ENCODE measurements around the gene DLG2. TPM values are rescaled to one million over a fixed set of nuclear protein-coding genes. Genes with fewer than 3 reads are reported as not detected.

DLG2 gene
- total and polyA plus RNA-seq, 2 of the 4 experiments (the other 2 are of a cell fraction): 0.31 to 0.36 TPM

- Histone ChIP-seq H4K91ac (ENCODE audit: insufficient read depth, low read depth, low read length) (no peak overlapping the region), H2BK15ac (ENCODE audit: low read depth, low read length) (no peak overlapping the region), H2BK5ac (ENCODE audit: low read depth, low read length, poor library complexity, severe bottlenecking) (no peak overlapping the region), H3K23ac (ENCODE audit: low read depth, low read length) (no peak overlapping the region), H3K79me1 (ENCODE audit: low read depth in 1 of 2, low read length in 2 of 2) (no peaks in the 10 kb centered on the region), H4K20me1 (ENCODE audit: insufficient read depth, low read length) (no peaks in the 10 kb centered on the region), H3K4me3 (ENCODE audit: insufficient read depth, low read depth, low read length) (no peak overlapping the region), H3K9me1 (ENCODE audit: insufficient read depth, low read length) (peaks cover 4% of the 10 kb centered on the region; the same call in 1 of the 2 replicates), H3K27me3 (ENCODE audit: control insufficient read depth, insufficient read depth, low read length) (no peaks in the 10 kb centered on the region), H2AK5ac (ENCODE audit: low read depth, low read length) (no peak overlapping the region), H4K8ac (ENCODE audit: low read depth in 2 of 2, low read length in 2 of 2) (no peak overlapping the region), H2BK120ac (ENCODE audit: low read depth, low read length) (no peak overlapping the region), H3K4me2 (ENCODE audit: low read depth, low read length) (no peak overlapping the region), H4K5ac (ENCODE audit: low read depth, low read length) (no peak overlapping the region), H3K9ac (ENCODE audit: low read depth, low read length) (no peak overlapping the region), H3K9me3 (ENCODE audit: control insufficient read depth, insufficient read depth, low read length) (no peaks in the 10 kb centered on the region), H2AK9ac (replicated peaks; ENCODE audit: low read depth, low read length, poor library complexity) (no peak overlapping the region), H3K4ac (ENCODE audit: low read depth, low read length) (no peak overlapping the region), H2BK20ac (ENCODE audit: low read depth, low read length) (no peak overlapping the region), H3K18ac (ENCODE audit: low read depth, low read length) (no peak overlapping the region), H3K4me1 (ENCODE audit: control insufficient read depth, insufficient read depth, low read length) (peaks cover 3% of the 10 kb centered on the region; the same call in 1 of the 2 replicates), H3K36me3 (ENCODE audit: control insufficient read depth, insufficient read depth, low read length) (no peaks in the 10 kb centered on the region), H3K14ac (replicated peaks; ENCODE audit: low read depth, low read length) (no peak overlapping the region), H3K56ac (ENCODE audit: extremely low read depth, insufficient read depth, low read length) (no peak overlapping the region), H3K27ac (ENCODE audit: insufficient read depth, low read length) (no peak overlapping the region), H2AFZ (replicated peaks; ENCODE audit: low read length, poor library complexity) (no peak overlapping the region)
- no peak for ATAC-seq (ENCODE audit: low read depth)
- CTCF ChIA-PET: no interaction called here
- WGBS, 2 experiments (ENCODE audit: extremely low coverage in 2 of 2, insufficient read length in 1 of 2): no CpG with 5 or more reads among the region's 1 CpG
- dilution Hi-C loops (cut with HindIII; ENCODE audit: low sequenced_read_pairs, unreplicated experiment): no loop called here
- TF ChIP-seq SMC3 (IDR thresholded peaks at IDR 0.05; ENCODE audit: low read depth, low read length): no peak
- TF ChIP-seq CHD1 (IDR thresholded peaks at IDR 0.05; ENCODE audit: low read depth, low read length): no peak
- TF ChIP-seq RAD21 (IDR thresholded peaks at IDR 0.05; ENCODE audit: low read length): no peak
- no peak for TF ChIP-seq POLR2A (IDR thresholded peaks at IDR 0.05; ENCODE audit: low read depth, low read length)
- no peak for TF ChIP-seq MAFK (IDR thresholded peaks at IDR 0.05; ENCODE audit: low read depth, low read length)
- TF ChIP-seq NFE2L2 (IDR thresholded peaks at IDR 0.05; ENCODE audit: low read depth, low read length): no peak
- no peak for TF ChIP-seq RFX5 (IDR thresholded peaks at IDR 0.05; ENCODE audit: low read depth, low read length)
- TF ChIP-seq MXI1 (IDR thresholded peaks at IDR 0.05; ENCODE audit: borderline replicate concordance, low read depth, low read length): no peak
- TF ChIP-seq MAZ (IDR thresholded peaks at IDR 0.05; ENCODE audit: borderline replicate concordance, low read depth, low read length): no peak
- TF ChIP-seq CEBPB (IDR thresholded peaks at IDR 0.05; ENCODE audit: low read depth, low read length): no peak
- TF ChIP-seq USF2 (IDR thresholded peaks at IDR 0.05; ENCODE audit: low read depth, low read length): no peak
- in situ Hi-C loops (cut with MboI; ENCODE audit: low sequenced_read_pairs): no loop called here
- DNase-seq: no peak
- intact Hi-C loops (cut with micrococcal nuclease): no loop called here
- no TSS peak for BruUV-seq (replicated peaks)
- POLR2A ChIA-PET (ENCODE audit: unreplicated experiment): no interaction called here
These were observed 756.7 kb downstream of the DLG2 start for GRCh38 chr11:84870486-84870885.

All from IMR-90 (cell line).